Keratinocyte (primary cell): Measurements from ENCODE around the gene MED12L.

Source experiments
- EZH2 ChIP-seq: IDR thresholded peaks from one replicate; pipeline ENCODE4 v1.6.1; 2012; ENCODE audit warnings: inconsistent platforms, mild to moderate bottlenecking, low read length, moderate library complexity
- TF ChIP-seq, protein P1 (sequence below), 3 experiments: IDR thresholded peaks in 1 of 3; conservative IDR thresholded peaks in 1 of 3; optimal IDR thresholded peaks in 1 of 3; 2 replicates in 2 of 3; 3 replicates in 1 of 3; pipeline versions ENCODE3 to v1.5.1; 2011; ENCODE audit warnings: low read length in 3 of 3, mild to moderate bottlenecking in 3 of 3, moderate library complexity in 2 of 3, control low read depth in 1 of 3, inconsistent platforms in 1 of 3; ENCODE audit not compliant: insufficient read depth in 2 of 3; ENCODE audit errors: extremely low read depth in 1 of 3

DNA sequence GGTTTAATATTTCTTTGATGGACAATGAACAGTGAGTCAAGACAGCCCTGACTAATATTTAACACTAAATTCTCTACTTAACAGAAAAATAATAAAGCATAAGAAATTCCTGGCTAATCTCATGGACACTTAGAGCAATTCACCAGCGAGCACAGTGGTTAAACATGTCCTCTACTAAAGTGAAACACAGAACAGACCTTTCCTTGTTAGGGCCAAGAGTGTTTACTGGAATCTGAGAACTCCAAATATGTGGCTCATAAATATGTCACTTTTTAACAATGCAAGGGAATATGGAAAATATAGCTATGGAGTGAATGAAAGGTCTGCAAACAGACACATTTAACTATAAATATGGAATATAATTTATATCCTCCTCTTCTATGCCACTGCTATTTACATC is 394.0 kb downstream of the MED12L start:
- TF ChIP-seq, protein P1, sequence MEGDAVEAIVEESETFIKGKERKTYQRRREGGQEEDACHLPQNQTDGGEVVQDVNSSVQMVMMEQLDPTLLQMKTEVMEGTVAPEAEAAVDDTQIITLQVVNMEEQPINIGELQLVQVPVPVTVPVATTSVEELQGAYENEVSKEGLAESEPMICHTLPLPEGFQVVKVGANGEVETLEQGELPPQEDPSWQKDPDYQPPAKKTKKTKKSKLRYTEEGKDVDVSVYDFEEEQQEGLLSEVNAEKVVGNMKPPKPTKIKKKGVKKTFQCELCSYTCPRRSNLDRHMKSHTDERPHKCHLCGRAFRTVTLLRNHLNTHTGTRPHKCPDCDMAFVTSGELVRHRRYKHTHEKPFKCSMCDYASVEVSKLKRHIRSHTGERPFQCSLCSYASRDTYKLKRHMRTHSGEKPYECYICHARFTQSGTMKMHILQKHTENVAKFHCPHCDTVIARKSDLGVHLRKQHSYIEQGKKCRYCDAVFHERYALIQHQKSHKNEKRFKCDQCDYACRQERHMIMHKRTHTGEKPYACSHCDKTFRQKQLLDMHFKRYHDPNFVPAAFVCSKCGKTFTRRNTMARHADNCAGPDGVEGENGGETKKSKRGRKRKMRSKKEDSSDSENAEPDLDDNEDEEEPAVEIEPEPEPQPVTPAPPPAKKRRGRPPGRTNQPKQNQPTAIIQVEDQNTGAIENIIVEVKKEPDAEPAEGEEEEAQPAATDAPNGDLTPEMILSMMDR (optimal IDR thresholded peaks at IDR 0.05 in 1 of 3, IDR thresholded peaks at IDR 0.05 in 1 of 3, conservative IDR thresholded peaks at IDR 0.05 in 1 of 3; ENCODE audit: extremely low read depth in 1 of 3, insufficient read depth in 2 of 3, low read length in 3 of 3): no peak
- TF ChIP-seq EZH2: no peak
